Karpas-422 (cell line): ENCODE results near the gene SYNE1. TPM values are rescaled to one million over a fixed set of nuclear protein-coding genes. Genes with fewer than 3 reads are reported as not detected.

ENCODE experiments used
- DNase-seq: peaks from one replicate; pipeline ENCODE4 v3.0.0-alpha.2; 2015
- H2AFZ ChIP-seq: fragments of 200-600 bp; sonication (generic); 2 replicates; pipeline ENCODE4 v1.6.1; 2014; ENCODE audit warnings: antibody characterized with exemption, low read length, mixed read lengths
- H3K27ac ChIP-seq: fragments of 200-600 bp; sonication (generic); 2 replicates; pipeline ENCODE4 v1.5.1; 2014; ENCODE audit warnings: mild to moderate bottlenecking, low read length, moderate library complexity
- H3K27me3 ChIP-seq: fragments of 200-600 bp; sonication (generic); 2 replicates; pipeline ENCODE4 v1.6.1; 2014; ENCODE audit warnings: low read length, mixed read lengths
- H3K36me3 ChIP-seq: fragments of 200-600 bp; sonication (generic); 2 replicates; pipeline ENCODE4 v1.6.1; 2014; ENCODE audit warnings: low read length, mixed read lengths; ENCODE audit not compliant: insufficient read depth
- H3K4me1 ChIP-seq: fragments of 200-600 bp; sonication (generic); 2 replicates; pipeline ENCODE4 v1.6.1; 2014; ENCODE audit warnings: mild to moderate bottlenecking, low read length, mixed read lengths
- H3K4me2 ChIP-seq: fragments of 200-600 bp; sonication (generic); 2 replicates; pipeline ENCODE4 v1.6.1; 2014; ENCODE audit warnings: low read length, low read depth, mild to moderate bottlenecking; ENCODE audit not compliant: poor library complexity, severe bottlenecking
- H3K4me3 ChIP-seq: fragments of 200-600 bp; sonication (generic); 2 replicates; pipeline ENCODE4 v1.5.1; 2014; ENCODE audit warnings: mild to moderate bottlenecking, antibody characterized with exemption, low read length, mixed read lengths
- H3K79me2 ChIP-seq: fragments of 200-600 bp; sonication (generic); 2 replicates; pipeline ENCODE4 v1.6.1; 2014; ENCODE audit warnings: mild to moderate bottlenecking, low read length, mixed read lengths
- H3K9ac ChIP-seq: fragments of 200-600 bp; sonication (generic); 2 replicates; pipeline ENCODE4 v1.6.0; 2014; ENCODE audit warnings: low read length
- H3K9me2 ChIP-seq: fragments of 200-600 bp; sonication (generic), shearing (Covaris generic); replicated peaks from 2 replicates; pipeline ENCODE4 v1.6.0; 2014; ENCODE audit warnings: mild to moderate bottlenecking, low read length, moderate library complexity; ENCODE audit not compliant: insufficient read depth
- H3K9me3 ChIP-seq: fragments of 300-700, 200-600 bp; sonication (generic); 2 replicates; pipeline ENCODE4 v1.6.1; 2014; ENCODE audit warnings: low read length, mixed read lengths
- H4K20me1 ChIP-seq: fragments of 200-600 bp; sonication (generic); 2 replicates; pipeline ENCODE4 v1.6.1; 2014; ENCODE audit warnings: mild to moderate bottlenecking, antibody characterized with exemption, low read length, low read depth; ENCODE audit not compliant: insufficient read depth
- total RNA-seq: library from RNA; depleted of rRNA; stranded (reverse); fragments of >200 nt; shearing (Covaris generic); gene quantifications from 2 replicates; pipeline ENCODE4 v1.2.3, GENCODE V29; 2014; ENCODE audit warnings: low replicate concordance

The SYNE1 gene
- total RNA-seq, 1 experiment from 2014 or later: 137 TPM

DNA sequence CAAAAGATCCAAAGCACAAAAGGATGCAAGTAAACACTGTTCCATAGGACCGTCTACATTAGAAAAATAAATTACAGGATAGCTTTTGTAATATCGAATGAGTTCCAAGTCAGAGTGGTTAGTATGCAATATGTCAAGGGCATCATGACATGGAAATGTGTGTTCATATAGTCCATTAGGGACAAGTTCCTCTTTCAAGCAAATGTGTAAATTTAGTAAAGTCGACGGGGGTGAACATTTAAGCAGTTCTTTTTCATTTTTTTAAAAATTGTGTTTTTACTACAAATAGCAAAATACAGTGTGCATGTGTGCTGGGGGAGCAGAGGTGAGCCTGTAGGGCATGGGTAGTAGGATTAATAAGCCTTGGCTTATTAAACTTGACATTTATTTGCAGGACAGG, 470.7 kb downstream of the SYNE1 start:
- peak overlapping the region; percentile 62 for H3K4me2 ChIP-seq
- H2AFZ ChIP-seq: peak overlapping the region; percentile 13; the same call in 1 of the 2 replicates
- DNase-seq: peak; percentile 65
- H3K9me2 ChIP-seq: no peaks in the 10 kb centered on the region
- H3K27me3 ChIP-seq: no peaks in the 10 kb centered on the region
- H3K4me3 ChIP-seq: peak overlapping the region; percentile 25
- no peaks in the 10 kb centered on the region for H4K20me1 ChIP-seq
- peak overlapping the region; percentile 36; the same call in 1 of the 2 replicates for H3K9ac ChIP-seq
- H3K36me3 ChIP-seq: peaks cover 23% of the 10 kb centered on the region
- H3K27ac ChIP-seq: peak overlapping the region; percentile 79
- peaks cover 17% of the 10 kb centered on the region for H3K79me2 ChIP-seq
- peaks cover 47% of the 10 kb centered on the region for H3K4me1 ChIP-seq
- no peaks in the 10 kb centered on the region for H3K9me3 ChIP-seq

DNA sequence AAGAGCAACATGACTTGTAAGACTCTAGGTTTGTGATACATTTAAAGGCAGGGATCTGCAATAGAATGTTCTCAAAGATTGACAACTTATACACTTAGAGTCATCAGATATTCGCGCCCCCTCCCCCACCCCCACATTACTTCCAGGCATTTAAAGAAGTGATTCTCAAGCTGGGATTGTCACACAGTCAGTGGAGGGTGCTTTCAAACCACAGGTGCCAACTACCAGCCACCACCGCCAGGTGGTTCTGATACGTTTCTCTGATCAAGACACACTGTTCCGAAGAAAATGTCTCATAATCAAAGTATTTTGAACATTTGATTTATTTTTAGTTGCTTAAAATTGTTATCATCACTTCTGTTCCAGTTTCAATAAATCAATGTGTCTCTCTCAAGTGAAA, 472.2 kb downstream of the SYNE1 start:
- Histone ChIP-seq H3K79me2 (peaks cover 10% of the 10 kb centered on the region; the same call in 1 of the 2 replicates), H3K9me2 (no peaks in the 10 kb centered on the region), H3K4me3 (no peak overlapping the region), H3K36me3 (peaks cover 19% of the 10 kb centered on the region), H3K9me3 (no peaks in the 10 kb centered on the region), H3K9ac (no peak overlapping the region), H3K27me3 (no peaks in the 10 kb centered on the region), H3K4me1 (peaks cover 35% of the 10 kb centered on the region), H2AFZ (no peak overlapping the region), H3K27ac (no peak overlapping the region), H3K4me2 (no peak overlapping the region), H4K20me1 (no peaks in the 10 kb centered on the region)
- peak; percentile 56 for DNase-seq

DNA sequence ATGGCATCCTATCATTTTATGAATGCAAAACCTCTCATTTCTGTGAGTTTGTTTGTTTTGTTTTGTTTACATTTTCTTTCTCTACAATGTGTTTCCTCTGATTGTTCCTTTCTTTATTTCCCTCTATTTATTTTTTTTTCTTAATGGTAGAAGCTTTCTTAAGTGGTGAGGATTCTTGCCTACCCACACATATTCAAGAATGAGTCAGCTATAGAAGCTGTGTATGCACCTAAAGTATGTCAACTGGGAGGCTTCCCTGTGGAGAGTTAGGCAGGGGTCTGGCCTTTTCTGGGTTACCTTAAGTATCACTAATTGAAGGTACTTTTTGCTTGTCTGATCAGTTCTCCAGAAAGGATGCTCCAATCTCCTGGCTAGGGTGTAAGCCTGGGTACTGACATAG, 475.7 kb downstream of the SYNE1 start:
- H3K27me3 ChIP-seq: no peaks in the 10 kb centered on the region
- no peak overlapping the region for H3K4me2 ChIP-seq
- peaks cover 21% of the 10 kb centered on the region for H3K36me3 ChIP-seq
- no peak overlapping the region for H3K9ac ChIP-seq
- peaks cover 11% of the 10 kb centered on the region for H3K4me1 ChIP-seq
- H3K9me3 ChIP-seq: no peaks in the 10 kb centered on the region
- no peak overlapping the region for H2AFZ ChIP-seq
- no peak overlapping the region for H3K4me3 ChIP-seq
- H3K27ac ChIP-seq: no peak overlapping the region
- no peak for DNase-seq
- no peaks in the 10 kb centered on the region for H3K9me2 ChIP-seq
- H3K79me2 ChIP-seq: no peaks in the 10 kb centered on the region
- no peaks in the 10 kb centered on the region for H4K20me1 ChIP-seq

DNA sequence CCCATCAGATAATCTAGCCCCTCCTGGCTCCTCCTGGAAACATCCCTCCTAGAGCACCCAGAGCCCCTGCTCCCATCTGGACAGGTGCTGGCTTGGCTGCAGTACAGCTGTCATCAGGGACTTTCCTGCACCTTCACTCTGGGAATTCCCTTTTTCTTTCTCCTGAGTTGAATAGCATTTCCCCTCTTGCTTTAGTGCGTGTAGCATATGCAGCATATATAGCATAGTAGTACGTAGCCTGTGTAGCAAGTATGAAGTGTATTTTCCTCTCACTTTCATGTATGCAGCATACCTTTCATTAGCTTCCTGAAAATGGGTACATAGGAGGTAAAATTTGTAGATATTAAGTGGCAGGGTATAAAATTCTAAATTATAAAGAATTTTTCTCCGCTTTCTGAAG, 476.8 kb downstream of the SYNE1 start:
- Histone ChIP-seq H3K9ac (no peak overlapping the region), H3K27ac (no peak overlapping the region), H3K4me3 (no peak overlapping the region), H3K9me2 (no peaks in the 10 kb centered on the region), H3K79me2 (no peaks in the 10 kb centered on the region), H2AFZ (no peak overlapping the region), H3K4me1 (no peaks in the 10 kb centered on the region), H4K20me1 (no peaks in the 10 kb centered on the region), H3K27me3 (no peaks in the 10 kb centered on the region), H3K4me2 (no peak overlapping the region), H3K9me3 (no peaks in the 10 kb centered on the region), H3K36me3 (peaks cover 25% of the 10 kb centered on the region)
- DNase-seq: no peak

DNA sequence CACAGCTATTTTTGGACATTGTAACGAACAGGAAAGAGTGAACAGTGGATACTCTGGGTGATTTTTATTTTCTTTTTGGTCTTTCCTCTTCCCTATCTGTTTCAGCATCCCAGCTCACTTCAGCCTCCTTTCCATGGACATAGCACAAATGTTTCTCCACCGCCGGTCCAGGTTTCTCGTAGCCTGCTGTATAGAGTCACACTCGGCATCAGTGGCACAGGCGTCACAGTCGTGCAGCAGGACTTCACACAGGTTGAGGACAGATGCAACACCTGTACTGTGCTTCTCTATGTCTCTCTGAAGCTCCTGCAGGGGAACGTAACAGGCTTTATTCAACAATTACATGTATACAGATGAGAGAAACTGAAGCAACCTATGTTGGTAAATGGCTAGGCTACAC, 481.4 kb downstream of the SYNE1 start:
- DNase-seq: no peak
- Histone ChIP-seq H3K9me3 (no peaks in the 10 kb centered on the region), H3K27me3 (no peaks in the 10 kb centered on the region), H3K36me3 (peaks cover 43% of the 10 kb centered on the region; the same call in 1 of the 2 replicates), H4K20me1 (no peaks in the 10 kb centered on the region), H3K4me2 (no peak overlapping the region), H3K4me3 (no peak overlapping the region), H2AFZ (no peak overlapping the region), H3K9me2 (no peaks in the 10 kb centered on the region), H3K9ac (no peak overlapping the region), H3K27ac (no peak overlapping the region), H3K79me2 (no peaks in the 10 kb centered on the region), H3K4me1 (no peaks in the 10 kb centered on the region)

DNA sequence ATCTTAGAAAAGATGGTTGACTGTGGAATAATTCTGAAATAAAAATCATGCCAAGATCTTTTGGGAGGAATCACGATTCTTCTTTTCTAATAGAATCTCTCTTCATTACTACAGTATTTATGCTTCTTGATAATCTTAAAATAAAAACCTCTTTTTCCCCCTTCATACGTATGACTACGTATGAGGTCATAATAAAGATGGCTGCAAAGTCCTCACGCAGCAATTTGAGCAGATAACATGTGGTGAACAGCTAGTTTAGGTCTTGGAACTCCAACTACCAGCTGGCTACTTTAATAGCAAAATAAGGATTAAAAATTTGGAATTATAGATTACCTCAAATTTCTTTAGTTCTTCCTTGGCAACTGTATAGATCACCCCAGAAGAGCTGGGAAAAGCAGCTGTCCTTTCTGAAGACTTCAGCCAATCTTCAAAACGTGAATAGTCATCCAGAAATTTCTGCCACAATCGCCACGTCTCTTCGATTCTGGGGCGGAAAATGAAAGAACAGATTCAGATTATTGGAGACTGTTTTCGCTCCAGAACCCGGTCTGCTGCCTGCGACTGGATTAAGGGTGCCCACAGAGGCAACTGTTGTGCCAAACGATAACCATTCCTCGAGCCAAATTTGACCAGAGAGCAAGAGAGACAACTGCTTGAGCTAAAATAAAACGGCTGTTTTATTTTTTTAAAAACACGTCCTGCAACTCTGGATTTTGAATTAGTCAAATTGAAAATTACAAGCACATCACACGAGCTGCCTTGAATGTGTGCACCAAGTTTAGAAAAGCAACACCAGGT, 482.4 kb downstream of the SYNE1 start:
- Histone ChIP-seq H3K4me2 (no peak overlapping the region), H2AFZ (no peak overlapping the region), H3K4me3 (no peak overlapping the region), H3K27ac (no peak overlapping the region), H3K9ac (no peak overlapping the region), H3K9me3 (no peaks in the 10 kb centered on the region), H3K9me2 (no peaks in the 10 kb centered on the region), H3K4me1 (no peaks in the 10 kb centered on the region), H3K79me2 (no peaks in the 10 kb centered on the region), H3K36me3 (peaks cover 53% of the 10 kb centered on the region; the same call in 1 of the 2 replicates), H3K27me3 (no peaks in the 10 kb centered on the region), H4K20me1 (no peaks in the 10 kb centered on the region)
- DNase-seq: no peak

DNA sequence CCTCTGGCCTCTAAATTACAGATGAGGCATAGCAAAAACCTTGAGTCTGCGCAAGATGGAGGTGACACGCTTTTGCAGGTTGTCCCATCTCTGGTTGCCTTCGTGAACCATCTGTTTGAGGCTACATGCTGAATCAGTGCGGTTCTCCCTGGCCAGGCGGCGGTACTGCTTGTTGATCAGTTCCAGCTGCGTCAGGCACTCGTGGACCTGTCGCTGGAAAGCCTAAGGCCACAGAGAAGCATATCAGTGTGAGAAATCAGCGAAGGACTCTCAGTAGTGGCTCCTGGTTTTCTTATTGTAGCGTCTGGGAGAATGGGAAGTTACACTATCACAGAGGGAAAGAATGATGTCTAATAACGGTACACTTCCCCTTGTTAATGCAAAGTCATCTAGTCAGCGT, 485.2 kb downstream of the SYNE1 start:
- Histone ChIP-seq H3K9ac (no peak overlapping the region), H3K27ac (no peak overlapping the region), H3K9me2 (no peaks in the 10 kb centered on the region), H3K4me2 (no peak overlapping the region), H3K4me1 (no peaks in the 10 kb centered on the region), H3K9me3 (no peaks in the 10 kb centered on the region), H4K20me1 (no peaks in the 10 kb centered on the region), H3K36me3 (peaks cover 64% of the 10 kb centered on the region; the same call in 1 of the 2 replicates), H2AFZ (no peak overlapping the region), H3K79me2 (no peaks in the 10 kb centered on the region), H3K4me3 (no peak overlapping the region), H3K27me3 (no peaks in the 10 kb centered on the region)
- DNase-seq: no peak

DNA sequence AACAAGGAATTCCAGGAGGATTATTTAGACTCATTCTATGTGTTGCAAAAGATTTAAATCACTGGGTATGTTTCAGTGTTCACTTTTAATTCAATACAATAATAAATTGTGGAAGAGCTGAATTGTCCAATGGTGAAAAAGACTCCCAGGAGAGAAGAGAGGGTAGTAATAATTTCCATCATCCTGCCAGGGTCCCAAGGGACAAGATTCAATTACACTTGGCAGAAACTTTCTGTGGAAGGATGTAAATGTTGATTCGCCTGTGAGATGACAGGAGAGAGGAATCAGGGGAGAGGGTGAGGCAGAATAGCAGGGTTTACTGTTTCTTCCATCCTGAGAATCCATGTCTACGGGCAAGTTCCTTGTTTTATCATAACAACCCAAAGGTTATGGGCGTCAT, 487.0 kb downstream of the SYNE1 start:
- Histone ChIP-seq H3K27ac (no peak overlapping the region), H4K20me1 (no peaks in the 10 kb centered on the region), H3K4me2 (no peak overlapping the region), H3K9me3 (no peaks in the 10 kb centered on the region), H3K4me3 (no peak overlapping the region), H3K27me3 (no peaks in the 10 kb centered on the region), H3K79me2 (no peaks in the 10 kb centered on the region), H2AFZ (no peak overlapping the region), H3K9ac (no peak overlapping the region), H3K4me1 (no peaks in the 10 kb centered on the region), H3K9me2 (no peaks in the 10 kb centered on the region), H3K36me3 (peaks cover 50% of the 10 kb centered on the region; the same call in 1 of the 2 replicates)
- DNase-seq: no peak
